Stimulated activated CD4-positive, alpha-beta T cell treated with anti-CD3 and anti-CD28 coated beads, Interleukin-2, amount 100 ng/mL, for 24 hours (primary cell): Measurements from ENCODE around the gene NEDD8.
"Not testable (repeated sequence)": the region's sequence is repeated elsewhere in the genome, so short reads cannot be mapped to it uniquely, and the experiment has no call there.

Experiments used
- DNase-seq, 2 donors: peaks; one replicate each; pipeline ENCODE4 v3.0.0-alpha.2; 2020

Gene NEDD8

GRCh38 chr14:24246765-24247212 lies 14.6 kb upstream of the NEDD8 start:
- DNase-seq = peak in 1 of 2 donors; percentile 25

DNA sequence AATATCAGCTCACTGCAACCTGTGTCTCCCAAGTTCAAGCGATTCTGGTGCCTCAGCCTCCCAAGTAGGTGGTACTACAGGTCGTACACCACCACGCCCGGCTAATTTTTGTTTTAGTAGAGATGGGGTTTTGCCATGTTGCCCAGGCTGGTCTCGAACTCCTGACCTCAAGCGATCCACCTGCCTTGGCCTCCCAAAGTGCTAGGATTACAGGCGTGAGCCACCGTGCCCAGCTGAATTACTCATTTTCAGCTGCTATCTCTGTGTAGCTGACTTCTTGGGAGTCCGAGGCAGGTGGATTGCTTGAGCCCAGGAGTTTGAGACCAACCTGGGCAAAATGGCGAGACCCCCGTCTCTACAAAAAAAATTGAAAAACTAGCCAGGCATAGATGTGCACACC lies 13.2 kb upstream of the NEDD8 start:
- DNase-seq = not testable (repeated sequence)

DNA sequence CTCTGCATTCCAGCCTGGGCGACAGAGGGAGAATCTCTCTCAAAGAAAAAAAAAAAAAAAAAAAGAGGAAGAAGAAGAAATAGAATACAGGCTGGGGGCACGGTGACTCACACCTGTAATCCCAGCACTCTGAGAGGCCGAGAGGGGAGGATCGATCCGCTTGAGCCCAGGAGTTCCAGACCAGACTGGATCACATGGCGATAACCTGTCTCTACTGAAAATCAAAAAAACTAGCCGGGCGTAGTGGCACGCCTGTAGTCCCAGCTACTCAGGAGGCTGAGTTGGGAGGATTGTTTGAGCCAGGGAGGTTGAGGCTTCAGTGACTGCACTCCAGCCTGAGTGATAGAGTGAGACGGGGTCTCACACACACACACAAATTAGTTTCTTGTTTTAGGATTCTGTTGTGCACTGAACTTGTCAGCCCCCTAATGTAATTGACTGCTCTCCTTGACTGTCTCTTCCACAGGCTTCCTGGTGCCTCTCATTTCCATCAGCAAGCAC lies 11.2 kb upstream of the NEDD8 start:
- DNase-seq = peak in 1 of 2 donors; percentile 12

- DNase-seq = peak; percentile 94 to 95
Measured at GRCh38 chr14:24241829-24242443, 9.8 kb upstream of the NEDD8 start.

GRCh38 chr14:24240110-24240918 lies 8.1 kb upstream of the NEDD8 start:
- DNase-seq = no peak

DNA sequence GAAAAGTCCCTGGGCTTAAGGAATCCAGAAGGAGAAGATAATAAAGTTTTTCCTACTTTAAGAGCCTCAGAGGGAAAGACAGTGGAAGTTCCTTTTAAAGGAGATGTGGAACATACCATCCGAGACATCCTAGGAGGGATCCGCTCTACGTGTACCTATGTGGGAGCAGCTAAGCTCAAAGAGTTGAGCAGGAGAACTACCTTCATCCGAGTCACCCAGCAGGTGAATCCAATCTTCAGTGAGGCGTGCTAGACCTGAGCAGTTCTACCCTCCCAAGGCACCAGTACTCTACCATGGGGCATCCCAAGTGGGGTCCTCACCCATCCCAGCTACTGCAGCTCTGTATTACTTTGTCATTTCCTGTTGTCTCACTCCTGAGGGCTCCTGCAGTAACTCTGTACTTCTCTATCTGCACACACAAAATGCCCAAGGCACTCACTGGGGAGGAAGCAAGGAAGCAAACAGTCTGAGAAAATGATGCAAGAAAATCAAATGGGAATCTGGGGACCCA lies 6.4 kb upstream of the NEDD8 start:
- no peak for DNase-seq

DNA sequence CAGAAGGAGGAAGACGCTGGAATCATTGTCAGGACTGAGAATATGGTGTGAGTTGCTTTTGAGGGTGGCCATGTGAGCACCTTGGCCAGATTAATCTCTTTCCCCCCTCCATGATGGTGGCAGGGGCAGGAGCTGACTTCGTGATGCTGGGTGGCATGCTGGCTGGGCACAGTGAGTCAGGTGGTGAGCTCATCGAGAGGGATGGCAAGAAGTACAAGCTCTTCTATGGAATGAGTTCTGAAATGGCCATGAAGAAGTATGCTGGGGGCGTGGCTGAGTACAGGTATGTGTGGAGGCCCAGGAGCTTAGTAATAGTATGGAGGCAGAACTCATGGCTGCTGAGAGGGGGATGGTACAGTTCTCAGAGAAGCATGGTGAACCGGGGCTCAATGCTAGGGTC lies 6.0 kb upstream of the NEDD8 start:
- DNase-seq = no peak

DNA sequence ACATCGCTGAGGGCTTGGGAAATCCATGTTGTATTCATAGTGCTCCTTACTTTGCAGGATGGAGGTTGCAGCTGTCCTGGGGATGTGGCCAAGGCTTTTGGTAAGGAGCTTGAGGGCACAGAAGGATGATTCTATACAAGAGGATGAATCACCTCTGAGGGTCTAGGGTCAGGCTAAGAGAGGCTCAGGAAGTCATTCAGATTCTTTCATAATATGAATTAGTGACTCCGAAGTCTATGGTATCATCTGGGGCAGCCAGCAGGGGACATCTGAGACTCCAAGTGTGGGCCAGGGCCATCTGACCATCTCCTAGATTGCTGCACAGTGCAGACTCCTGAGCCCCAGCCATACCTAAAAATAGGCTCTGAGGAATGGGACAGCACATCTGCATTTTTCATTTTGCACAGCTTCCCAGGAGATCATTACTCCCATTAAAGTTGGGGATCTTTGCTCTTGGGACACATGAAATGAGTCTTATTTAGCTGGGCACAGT lies 5.3 kb upstream of the NEDD8 start:
- DNase-seq = no peak

- no peak for DNase-seq
Measured at GRCh38 chr14:24236689-24237462, 4.7 kb upstream of the NEDD8 start.

DNA sequence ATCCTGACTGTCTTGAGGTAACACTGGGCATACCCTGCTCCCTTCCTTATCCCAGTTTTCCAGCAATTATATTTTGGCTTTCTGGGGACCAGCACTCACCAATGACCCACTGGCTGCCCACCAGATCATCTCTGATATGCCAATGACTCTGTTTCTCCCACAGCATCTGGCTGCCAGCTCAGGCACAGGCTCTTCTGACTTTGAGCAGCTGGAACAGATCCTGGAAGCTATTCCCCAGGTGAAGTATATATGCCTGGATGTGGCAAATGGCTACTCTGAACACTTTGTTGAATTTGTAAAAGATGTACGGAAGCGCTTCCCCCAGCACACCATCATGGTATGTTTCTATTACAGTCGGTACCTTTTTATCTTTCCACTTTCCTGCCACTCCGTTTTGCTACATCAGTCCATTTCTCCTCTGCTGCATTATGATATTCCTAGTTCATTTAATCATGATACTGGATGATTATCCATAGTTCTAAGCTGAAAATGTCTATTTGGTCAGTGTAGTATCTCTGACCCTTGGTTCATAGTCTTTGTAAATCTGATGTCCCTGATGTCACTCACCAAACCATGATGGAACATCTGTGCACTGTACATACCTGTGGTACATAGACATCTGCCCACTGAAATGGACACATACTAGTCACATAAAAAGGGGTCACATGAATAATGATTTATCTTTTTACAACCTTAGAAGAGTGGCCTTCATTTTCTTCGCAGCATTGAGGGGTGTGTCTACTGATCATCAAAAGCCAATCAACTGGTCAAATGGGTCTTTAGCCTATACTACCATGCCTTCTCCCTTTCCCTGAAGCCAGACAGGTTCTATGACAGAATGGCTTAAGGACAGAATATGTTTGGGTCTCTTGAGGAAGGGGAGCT lies 3.9 kb upstream of the NEDD8 start:
- DNase-seq = no peak

- no peak for DNase-seq
Measured at GRCh38 chr14:24234095-24235005, 2.2 kb upstream of the NEDD8 start.

- no peak for DNase-seq
Measured at GRCh38 chr14:24233538-24233866, 1.3 kb upstream of the NEDD8 start.

GRCh38 chr14:24232645-24233537 lies 724 bp upstream of the NEDD8 start, which contains the start of gene GMPR2:
GMPR2 (plus strand) TSS chr14:24232929; CDS start chr14:24233254, 325 bp downstream.
- peak in 1 of 2 donors; percentile 22 for DNase-seq

DNA sequence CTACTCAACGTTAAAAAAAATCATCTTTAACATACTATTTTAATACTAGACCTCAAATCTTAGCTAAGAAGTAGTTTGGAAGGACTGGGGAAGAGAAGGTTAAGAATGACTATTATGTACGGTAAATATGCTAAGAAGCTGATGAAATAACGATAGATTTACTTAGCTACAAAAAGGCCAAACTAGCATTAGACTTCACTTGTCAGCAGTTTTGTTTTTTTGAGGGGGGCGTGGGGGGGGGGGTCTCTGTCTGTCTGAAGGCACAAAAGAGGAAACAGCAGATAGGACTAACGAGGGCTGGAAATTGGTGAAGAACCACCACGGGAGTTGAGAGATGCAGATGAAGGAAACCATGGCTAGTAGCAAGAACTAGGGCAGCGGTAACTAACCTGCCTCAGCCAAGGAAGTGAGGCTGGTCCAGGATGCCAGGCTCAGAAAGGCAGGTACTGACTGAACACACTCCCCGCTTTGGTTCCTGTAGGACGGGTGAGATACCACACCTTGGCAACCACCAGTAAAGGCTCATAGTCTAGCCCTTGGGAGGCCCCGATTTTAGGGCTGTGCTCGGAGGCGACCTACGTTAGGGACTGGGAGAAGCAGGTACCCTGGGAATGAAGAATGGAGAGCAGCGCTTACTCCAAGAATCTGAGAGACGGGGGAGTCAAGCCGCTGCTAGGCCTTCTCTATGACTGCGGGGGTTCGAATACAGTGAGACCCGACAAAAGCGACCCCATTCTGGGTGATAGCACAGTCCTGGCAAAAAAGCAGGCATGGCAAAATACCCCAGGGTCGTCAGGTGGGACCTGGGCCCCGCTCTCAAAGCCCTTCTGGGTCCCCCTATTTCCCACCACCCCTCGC lies 675 bp downstream of the NEDD8 start:
- DNase-seq = peak in 1 of 2 donors; percentile 35

DNA sequence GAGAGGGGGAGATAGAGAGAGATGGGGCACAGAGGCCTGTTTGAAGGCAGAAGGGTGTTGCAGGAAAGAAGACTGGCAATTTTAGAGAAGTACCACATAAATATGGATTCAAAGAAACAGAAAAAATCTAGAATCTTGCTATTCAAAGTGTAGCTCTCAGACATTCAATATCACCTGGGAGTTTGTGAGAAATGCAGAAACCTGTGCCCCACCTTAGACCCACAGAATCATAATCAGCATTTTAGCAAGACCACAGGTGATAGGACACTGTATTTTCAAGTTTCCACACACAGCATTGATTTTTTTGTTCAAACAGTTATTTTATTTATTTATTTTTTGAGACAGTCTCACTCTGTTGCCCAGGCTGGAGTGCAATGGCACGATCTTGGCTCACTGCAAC lies 3.3 kb downstream of the NEDD8 start:
- DNase-seq = no peak

DNA sequence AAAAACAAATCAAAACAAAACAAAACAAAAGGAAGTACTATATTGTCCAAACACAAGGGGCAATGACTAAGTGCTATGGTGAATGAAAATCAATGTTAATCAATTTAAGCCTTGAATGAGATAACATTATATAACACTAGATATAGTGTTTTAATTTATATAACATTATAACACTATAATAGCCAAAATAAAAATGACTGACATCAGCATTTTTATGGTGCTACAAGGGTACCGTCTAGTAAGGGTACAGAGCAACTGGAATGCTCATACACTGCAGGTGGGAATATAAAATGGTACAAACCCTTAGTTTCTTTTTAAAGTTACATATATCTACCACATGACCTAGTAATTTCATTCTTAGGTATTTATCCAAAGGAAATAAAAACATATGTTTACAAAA lies 5.7 kb downstream of the NEDD8 start:
- no peak for DNase-seq

GRCh38 chr14:24224618-24225071 lies 7.5 kb downstream of the NEDD8 start:
- no peak for DNase-seq

GRCh38 chr14:24222987-24223386 lies 9.2 kb downstream of the NEDD8 start:
- DNase-seq = not testable (repeated sequence)

- no peak for DNase-seq
Measured at GRCh38 chr14:24219521-24219920, 12.6 kb downstream of the NEDD8 start.
